Measurements from ENCODE around the gene AKT3.

DNA sequence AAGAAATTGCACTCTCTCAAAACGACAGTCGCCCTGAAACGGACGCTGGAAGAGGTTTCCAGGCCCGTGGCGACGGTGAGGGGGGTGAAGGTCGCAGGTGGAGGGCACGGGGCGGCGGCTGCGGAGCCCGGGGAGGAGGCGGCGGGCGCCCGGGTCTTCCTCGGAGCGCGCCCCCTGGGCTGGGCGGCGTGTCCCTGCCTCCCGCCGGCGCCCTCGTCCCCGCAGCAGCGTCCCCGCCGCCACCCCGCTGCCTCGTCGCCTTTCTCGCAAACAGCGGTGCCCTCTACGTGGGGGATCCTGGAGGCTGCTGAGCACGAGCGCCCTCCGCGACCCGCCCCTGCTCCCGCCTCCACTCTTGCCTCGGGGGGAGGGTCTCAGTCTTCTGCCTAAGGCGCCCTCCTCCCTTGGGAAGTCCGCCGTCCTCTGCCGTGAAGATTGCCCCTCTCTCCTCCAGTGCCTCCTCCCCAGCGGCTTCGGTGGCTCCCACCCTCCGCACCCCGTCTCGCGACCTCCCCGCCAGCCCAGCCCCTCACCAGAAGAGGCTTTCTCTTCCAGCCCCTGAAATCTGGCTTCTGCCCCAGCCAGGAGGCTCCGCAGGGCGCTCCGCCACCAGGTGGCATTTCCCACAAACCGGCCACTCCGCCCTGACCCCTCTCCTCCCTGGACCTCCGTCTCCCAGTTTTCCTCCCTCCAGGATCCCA lies 366.8 kb downstream of the AKT3 start:
- TF ChIP-seq, protein P1, sequence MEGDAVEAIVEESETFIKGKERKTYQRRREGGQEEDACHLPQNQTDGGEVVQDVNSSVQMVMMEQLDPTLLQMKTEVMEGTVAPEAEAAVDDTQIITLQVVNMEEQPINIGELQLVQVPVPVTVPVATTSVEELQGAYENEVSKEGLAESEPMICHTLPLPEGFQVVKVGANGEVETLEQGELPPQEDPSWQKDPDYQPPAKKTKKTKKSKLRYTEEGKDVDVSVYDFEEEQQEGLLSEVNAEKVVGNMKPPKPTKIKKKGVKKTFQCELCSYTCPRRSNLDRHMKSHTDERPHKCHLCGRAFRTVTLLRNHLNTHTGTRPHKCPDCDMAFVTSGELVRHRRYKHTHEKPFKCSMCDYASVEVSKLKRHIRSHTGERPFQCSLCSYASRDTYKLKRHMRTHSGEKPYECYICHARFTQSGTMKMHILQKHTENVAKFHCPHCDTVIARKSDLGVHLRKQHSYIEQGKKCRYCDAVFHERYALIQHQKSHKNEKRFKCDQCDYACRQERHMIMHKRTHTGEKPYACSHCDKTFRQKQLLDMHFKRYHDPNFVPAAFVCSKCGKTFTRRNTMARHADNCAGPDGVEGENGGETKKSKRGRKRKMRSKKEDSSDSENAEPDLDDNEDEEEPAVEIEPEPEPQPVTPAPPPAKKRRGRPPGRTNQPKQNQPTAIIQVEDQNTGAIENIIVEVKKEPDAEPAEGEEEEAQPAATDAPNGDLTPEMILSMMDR (IDR thresholded peaks at IDR 0.05) = peak; percentile 42
- no peak for TF ChIP-seq EZH2phosphoT487 (IDR thresholded peaks at IDR 0.05)

All from neural progenitor cell (in vitro differentiated cells).